ENCODE measurements around the gene CBFB.
"Not testable (repeated sequence)": the region's sequence is repeated elsewhere in the genome, so short reads cannot be mapped to it uniquely, and the experiment has no call there.

Gene CBFB

GRCh38 chr16:67115639-67116038 lies 86.7 kb downstream of the CBFB start:
- Histone ChIP-seq H3K27me3 (ENCODE audit: insufficient read depth, low read depth) (no peaks in the 10 kb centered on the region), H3K9ac (no peak overlapping the region), H3K36me3 (ENCODE audit: insufficient read depth) (no peaks in the 10 kb centered on the region), H4K20me1 (ENCODE audit: insufficient read depth) (no peaks in the 10 kb centered on the region; the same call in 1 of the 2 replicates), H3K27ac (no peak overlapping the region), H3K79me2 (ENCODE audit: insufficient read depth, low read depth) (peaks cover 43% of the 10 kb centered on the region; the same call in 1 of the 2 replicates), H2AFZ (ENCODE audit: low read depth) (no peak overlapping the region), H3K4me1 (ENCODE audit: low read depth, poor library complexity, severe bottlenecking) (peaks cover 20% of the 10 kb centered on the region), H3K4me2 (no peak overlapping the region), H3K4me3 (IDR thresholded peaks at IDR 0.05; ENCODE audit: insufficient read depth, low read depth, low read length) (no peak overlapping the region)
- TF ChIP-seq, protein P1, sequence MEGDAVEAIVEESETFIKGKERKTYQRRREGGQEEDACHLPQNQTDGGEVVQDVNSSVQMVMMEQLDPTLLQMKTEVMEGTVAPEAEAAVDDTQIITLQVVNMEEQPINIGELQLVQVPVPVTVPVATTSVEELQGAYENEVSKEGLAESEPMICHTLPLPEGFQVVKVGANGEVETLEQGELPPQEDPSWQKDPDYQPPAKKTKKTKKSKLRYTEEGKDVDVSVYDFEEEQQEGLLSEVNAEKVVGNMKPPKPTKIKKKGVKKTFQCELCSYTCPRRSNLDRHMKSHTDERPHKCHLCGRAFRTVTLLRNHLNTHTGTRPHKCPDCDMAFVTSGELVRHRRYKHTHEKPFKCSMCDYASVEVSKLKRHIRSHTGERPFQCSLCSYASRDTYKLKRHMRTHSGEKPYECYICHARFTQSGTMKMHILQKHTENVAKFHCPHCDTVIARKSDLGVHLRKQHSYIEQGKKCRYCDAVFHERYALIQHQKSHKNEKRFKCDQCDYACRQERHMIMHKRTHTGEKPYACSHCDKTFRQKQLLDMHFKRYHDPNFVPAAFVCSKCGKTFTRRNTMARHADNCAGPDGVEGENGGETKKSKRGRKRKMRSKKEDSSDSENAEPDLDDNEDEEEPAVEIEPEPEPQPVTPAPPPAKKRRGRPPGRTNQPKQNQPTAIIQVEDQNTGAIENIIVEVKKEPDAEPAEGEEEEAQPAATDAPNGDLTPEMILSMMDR (conservative IDR thresholded peaks at IDR 0.05; ENCODE audit: low read depth, low read length) = no peak

GRCh38 chr16:67116388-67117311 lies 87.7 kb downstream of the CBFB start:
- Histone ChIP-seq H3K36me3 (ENCODE audit: insufficient read depth) (no peaks in the 10 kb centered on the region), H3K79me2 (ENCODE audit: insufficient read depth, low read depth) (peaks cover 33% of the 10 kb centered on the region; the same call in 1 of the 2 replicates), H3K4me3 (IDR thresholded peaks at IDR 0.05; ENCODE audit: insufficient read depth, low read depth, low read length) (no peak overlapping the region), H2AFZ (ENCODE audit: low read depth) (no peak overlapping the region), H3K4me1 (ENCODE audit: low read depth, poor library complexity, severe bottlenecking) (peaks cover 11% of the 10 kb centered on the region), H3K4me2 (no peak overlapping the region), H3K9ac (no peak overlapping the region), H4K20me1 (ENCODE audit: insufficient read depth) (no peaks in the 10 kb centered on the region; the same call in 1 of the 2 replicates), H3K27me3 (ENCODE audit: insufficient read depth, low read depth) (no peaks in the 10 kb centered on the region), H3K27ac (no peak overlapping the region)
- TF ChIP-seq, protein P1 (conservative IDR thresholded peaks at IDR 0.05; ENCODE audit: low read depth, low read length) = no peak

GRCh38 chr16:67117716-67118115 lies 88.8 kb downstream of the CBFB start:
- no peak overlapping the region for H3K4me3 ChIP-seq (IDR thresholded peaks at IDR 0.05; ENCODE audit: insufficient read depth, low read depth, low read length)
- H4K20me1 ChIP-seq (ENCODE audit: insufficient read depth) = no peaks in the 10 kb centered on the region; the same call in 1 of the 2 replicates
- no peaks in the 10 kb centered on the region for H3K36me3 ChIP-seq (ENCODE audit: insufficient read depth)
- H3K4me1 ChIP-seq (ENCODE audit: low read depth, poor library complexity, severe bottlenecking) = peaks cover 11% of the 10 kb centered on the region
- peaks cover 22% of the 10 kb centered on the region; the same call in 1 of the 2 replicates for H3K79me2 ChIP-seq (ENCODE audit: insufficient read depth, low read depth)
- TF ChIP-seq, protein P1 (conservative IDR thresholded peaks at IDR 0.05; ENCODE audit: low read depth, low read length) = no peak
- H3K4me2 ChIP-seq = no peak overlapping the region
- no peak overlapping the region for H2AFZ ChIP-seq (ENCODE audit: low read depth)
- no peak overlapping the region for H3K9ac ChIP-seq
- H3K27ac ChIP-seq = no peak overlapping the region
- no peaks in the 10 kb centered on the region for H3K27me3 ChIP-seq (ENCODE audit: insufficient read depth, low read depth)

GRCh38 chr16:67120025-67120424 lies 91.1 kb downstream of the CBFB start:
- Histone ChIP-seq H3K4me1 (ENCODE audit: low read depth, poor library complexity, severe bottlenecking) (peaks cover 11% of the 10 kb centered on the region), H3K27ac (no peak overlapping the region), H3K4me3 (IDR thresholded peaks at IDR 0.05; ENCODE audit: insufficient read depth, low read depth, low read length) (no peak overlapping the region), H3K79me2 (ENCODE audit: insufficient read depth, low read depth) (peaks cover 13% of the 10 kb centered on the region; the same call in 1 of the 2 replicates), H3K27me3 (ENCODE audit: insufficient read depth, low read depth) (no peaks in the 10 kb centered on the region), H2AFZ (ENCODE audit: low read depth) (no peak overlapping the region), H4K20me1 (ENCODE audit: insufficient read depth) (no peaks in the 10 kb centered on the region), H3K4me2 (no peak overlapping the region), H3K36me3 (ENCODE audit: insufficient read depth) (no peaks in the 10 kb centered on the region), H3K9ac (no peak overlapping the region)
- TF ChIP-seq, protein P1 (conservative IDR thresholded peaks at IDR 0.05; ENCODE audit: low read depth, low read length) = no peak

GRCh38 chr16:67122799-67123198 lies 93.8 kb downstream of the CBFB start:
- H3K4me1 ChIP-seq (ENCODE audit: low read depth, poor library complexity, severe bottlenecking) = peaks cover 11% of the 10 kb centered on the region
- not testable (repeated sequence) for H4K20me1 ChIP-seq (ENCODE audit: insufficient read depth); H3K27ac ChIP-seq; H3K79me2 ChIP-seq (ENCODE audit: insufficient read depth, low read depth); H3K36me3 ChIP-seq (ENCODE audit: insufficient read depth); H3K9ac ChIP-seq; H3K4me2 ChIP-seq; H2AFZ ChIP-seq (ENCODE audit: low read depth); H3K27me3 ChIP-seq (ENCODE audit: insufficient read depth, low read depth); H3K4me3 ChIP-seq (IDR thresholded peaks at IDR 0.05; ENCODE audit: insufficient read depth, low read depth, low read length)
